ENCODE measurements around the gene RIGI.
A peak's percentile ranks its signal among the peaks of the same experiment; 100 is the strongest.

RIGI gene

GRCh38 chr9:32526041-32526706 is at the start of gene RIGI:
Gene RIGI, minus strand, starts transcription at chr9:32526196. Its CDS starts 30 bp downstream, at chr9:32526166.
- CTCF ChIA-PET: interaction anchor here (0.6 to 2.3 kb wide), 15 partner anchors 8 to 347 kb away, joined by 3 to 25 read pairs (median 3); partner anchors contain the start of genes ACO1, NDUFB6 and SMIM27

GRCh38 chr9:32574858-32575257 is 48.9 kb upstream of the RIGI start:
- Mint-ChIP-seq H3K27ac (no peak overlapping the region), H3K4me1 (peaks cover 29% of the 10 kb centered on the region), H3K36me3 (peaks cover 5% of the 10 kb centered on the region), H3K27me3 (peaks cover 5% of the 10 kb centered on the region), H3K4me3 (no peak overlapping the region), H3K9me3 (no peaks in the 10 kb centered on the region)
- CTCF ChIA-PET: interaction anchor here (0.7 to 14.1 kb wide), 4 partner anchors 14 to 198 kb away, joined by 3 to 421 read pairs (median 4); no protein-coding TSS in a partner anchor
- no peak for DNase-seq

More at GRCh38 chr9:32526041-32526706, at the start of gene RIGI:
- H3K27ac Mint-ChIP-seq: peak within 1 kb of the TSS; percentile 94
- DNase-seq: peak; percentile 90
- H3K4me3 Mint-ChIP-seq: peak within 1 kb of the TSS; percentile 91
- H3K36me3 Mint-ChIP-seq: peaks cover 37% of the 10 kb centered on the region
- H3K27me3 Mint-ChIP-seq: no peaks in the 10 kb centered on the region
- peaks cover 10% of the 10 kb centered on the region for H3K9me3 Mint-ChIP-seq
- peaks cover 48% of the 10 kb centered on the region for H3K4me1 Mint-ChIP-seq

GRCh38 chr9:32573821-32574220 is 47.8 kb upstream of the RIGI start:
- no peak for DNase-seq

GRCh38 chr9:32572900-32573523 is 47.0 kb upstream of the RIGI start, which contains the start of gene NDUFB6:
Gene NDUFB6, minus strand, starts transcription at chr9:32573159. Its CDS starts 99 bp downstream, at chr9:32573060.
- Mint-ChIP-seq H3K4me1 (peaks cover 30% of the 10 kb centered on the region), H3K4me3 (peak within 1 kb of the TSS; percentile 98), H3K27me3 (no peaks in the 10 kb centered on the region), H3K36me3 (peaks cover 9% of the 10 kb centered on the region), H3K27ac (peak within 1 kb of the TSS; percentile 99), H3K9me3 (no peaks in the 10 kb centered on the region)
- DNase-seq: peak; percentile 98
- CTCF ChIA-PET: interaction anchor here (0.9 to 14.1 kb wide), 14 partner anchors 9 to 196 kb away, joined by 3 to 421 read pairs (median 7); partner anchors contain the start of genes ACO1, RIGI, SMIM27 and TOPORS

More at GRCh38 chr9:32573821-32574220, 47.8 kb upstream of the RIGI start:
- Mint-ChIP-seq H3K36me3 (peaks cover 5% of the 10 kb centered on the region), H3K27me3 (no peaks in the 10 kb centered on the region), H3K9me3 (no peaks in the 10 kb centered on the region), H3K27ac (peak overlapping the region; percentile 99), H3K4me1 (peaks cover 30% of the 10 kb centered on the region), H3K4me3 (peak overlapping the region; percentile 29)
- CTCF ChIA-PET: interaction anchor here (0.9 to 14.1 kb wide), 6 partner anchors 8 to 197 kb away, joined by 3 to 421 read pairs (median 6); partner anchors contain the start of gene RIGI

- Mint-ChIP-seq H3K36me3 (peaks cover 11% of the 10 kb centered on the region), H3K9me3 (no peaks in the 10 kb centered on the region), H3K4me1 (peaks cover 30% of the 10 kb centered on the region), H3K27ac (peak overlapping the region; percentile 99), H3K4me3 (peak overlapping the region; percentile 98), H3K27me3 (no peaks in the 10 kb centered on the region)
- CTCF ChIA-PET: interaction anchor here (0.6 to 14.1 kb wide), 21 partner anchors 9 to 195 kb away, joined by 3 to 421 read pairs (median 4); partner anchors contain the start of genes ACO1, RIGI, SMIM27 and TOPORS
- DNase-seq: peak; percentile 83
Measured at GRCh38 chr9:32571969-32572899, 46.2 kb upstream of the RIGI start.

GRCh38 chr9:32570262-32570661 is 44.3 kb upstream of the RIGI start:
- CTCF ChIA-PET: no interaction called here
- DNase-seq: no peak
- H3K27ac Mint-ChIP-seq: no peak overlapping the region
- peaks cover 33% of the 10 kb centered on the region for H3K4me1 Mint-ChIP-seq
- no peaks in the 10 kb centered on the region for H3K27me3 Mint-ChIP-seq
- H3K4me3 Mint-ChIP-seq: no peak overlapping the region
- peaks cover 21% of the 10 kb centered on the region for H3K36me3 Mint-ChIP-seq
- H3K9me3 Mint-ChIP-seq: no peaks in the 10 kb centered on the region

- CTCF ChIA-PET: interaction anchor here (3.9 kb wide), 1 partner anchor 187 kb away, joined by 15 read pairs; no protein-coding TSS in a partner anchor
- Mint-ChIP-seq H3K4me1 (peaks cover 18% of the 10 kb centered on the region), H3K27ac (no peak overlapping the region), H3K4me3 (no peak overlapping the region), H3K9me3 (no peaks in the 10 kb centered on the region), H3K36me3 (peaks cover 22% of the 10 kb centered on the region), H3K27me3 (no peaks in the 10 kb centered on the region)
- DNase-seq: no peak
Measured at GRCh38 chr9:32566770-32567169, 40.8 kb upstream of the RIGI start.

- H3K9me3 Mint-ChIP-seq: no peaks in the 10 kb centered on the region
- H3K4me3 Mint-ChIP-seq: no peak overlapping the region
- H3K4me1 Mint-ChIP-seq: peaks cover 13% of the 10 kb centered on the region
- DNase-seq: no peak
- CTCF ChIA-PET: interaction anchor here (1.0 to 3.9 kb wide), 3 partner anchors 12 to 187 kb away, joined by 3 to 15 read pairs (median 3); no protein-coding TSS in a partner anchor
- peaks cover 22% of the 10 kb centered on the region for H3K36me3 Mint-ChIP-seq
- H3K27me3 Mint-ChIP-seq: no peaks in the 10 kb centered on the region
- no peak overlapping the region for H3K27ac Mint-ChIP-seq
Measured at GRCh38 chr9:32565967-32566366, 40.0 kb upstream of the RIGI start.

GRCh38 chr9:32558408-32558934 is 32.5 kb upstream of the RIGI start:
- Mint-ChIP-seq H3K4me3 (no peak overlapping the region), H3K9me3 (no peaks in the 10 kb centered on the region), H3K27ac (no peak overlapping the region), H3K27me3 (no peaks in the 10 kb centered on the region), H3K36me3 (peaks cover 8% of the 10 kb centered on the region), H3K4me1 (peaks cover 8% of the 10 kb centered on the region)
- CTCF ChIA-PET: interaction anchor here (1.3 kb wide), 1 partner anchor 13 kb away, joined by 8 read pairs; no protein-coding TSS in a partner anchor
- DNase-seq: no peak

- CTCF ChIA-PET: interaction anchor here (1.0 to 3.9 kb wide), 3 partner anchors 11 to 175 kb away, joined by 3 to 14 read pairs (median 4); no protein-coding TSS in a partner anchor
- Mint-ChIP-seq H3K27me3 (no peaks in the 10 kb centered on the region), H3K27ac (no peak overlapping the region), H3K9me3 (no peaks in the 10 kb centered on the region), H3K4me3 (no peak overlapping the region), H3K36me3 (peaks cover 15% of the 10 kb centered on the region), H3K4me1 (peaks cover 21% of the 10 kb centered on the region)
- DNase-seq: no peak
Measured at GRCh38 chr9:32554591-32554990, 28.6 kb upstream of the RIGI start.

- Mint-ChIP-seq H3K4me1 (peaks cover 23% of the 10 kb centered on the region), H3K27me3 (no peaks in the 10 kb centered on the region), H3K36me3 (peaks cover 18% of the 10 kb centered on the region), H3K9me3 (no peaks in the 10 kb centered on the region), H3K4me3 (no peak overlapping the region), H3K27ac (no peak overlapping the region)
- DNase-seq: no peak
- CTCF ChIA-PET: interaction anchor here (1.0 to 3.9 kb wide), 3 partner anchors 11 to 175 kb away, joined by 3 to 14 read pairs (median 4); no protein-coding TSS in a partner anchor
Measured at GRCh38 chr9:32554107-32554506, 28.1 kb upstream of the RIGI start.

GRCh38 chr9:32552172-32552872 is 26.3 kb upstream of the RIGI start, which contains the start of the genes SMIM27 and TOPORS:
Gene SMIM27, plus strand, starts transcription at chr9:32552327. Its CDS starts 108 bp downstream, at chr9:32552435.
Gene TOPORS, minus strand, starts transcription at chr9:32552586. Its CDS starts 150 bp downstream, at chr9:32552436.
- no peaks in the 10 kb centered on the region for H3K9me3 Mint-ChIP-seq
- peak within 1 kb of the TSS; percentile 87 for H3K4me3 Mint-ChIP-seq
- CTCF ChIA-PET: interaction anchor here (1.0 to 3.9 kb wide), 4 partner anchors 20 to 173 kb away, joined by 3 to 20 read pairs (median 11); partner anchors contain the start of gene RIGI
- peak within 1 kb of the TSS; percentile 99 for H3K27ac Mint-ChIP-seq
- H3K36me3 Mint-ChIP-seq: peaks cover 25% of the 10 kb centered on the region
- H3K27me3 Mint-ChIP-seq: no peaks in the 10 kb centered on the region
- H3K4me1 Mint-ChIP-seq: peaks cover 33% of the 10 kb centered on the region
- DNase-seq: peak; percentile 93
